Embryonic facial prominence (tissue), 1 donor: ENCODE data around the gene DRD2.

Experiments used
- DNase-seq: peaks from one replicate; pipeline ENCODE4 v3.0.0-alpha.2; 2016; ENCODE audit errors: extremely low spot score

The DRD2 gene

DNA sequence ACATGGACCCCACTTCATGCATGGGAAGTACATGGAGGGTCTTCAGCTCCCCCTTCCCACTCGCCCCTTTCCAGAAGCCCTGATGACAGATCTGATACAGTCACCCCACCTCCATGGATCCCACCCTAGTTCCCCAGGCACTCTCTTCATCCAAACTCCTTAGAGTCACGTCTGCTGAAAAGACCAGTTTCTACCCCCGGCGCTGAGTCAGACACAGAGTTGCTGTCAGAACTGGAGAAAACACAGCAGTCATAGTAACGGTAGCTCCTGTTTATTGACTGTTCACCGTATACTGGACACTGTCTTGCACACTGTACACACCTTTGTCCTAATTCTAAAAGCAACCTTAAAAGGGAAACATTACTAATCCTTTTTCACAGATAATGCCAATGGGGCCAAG lies 29.1 kb downstream of the DRD2 start:
- DNase-seq, result no peak

DNA sequence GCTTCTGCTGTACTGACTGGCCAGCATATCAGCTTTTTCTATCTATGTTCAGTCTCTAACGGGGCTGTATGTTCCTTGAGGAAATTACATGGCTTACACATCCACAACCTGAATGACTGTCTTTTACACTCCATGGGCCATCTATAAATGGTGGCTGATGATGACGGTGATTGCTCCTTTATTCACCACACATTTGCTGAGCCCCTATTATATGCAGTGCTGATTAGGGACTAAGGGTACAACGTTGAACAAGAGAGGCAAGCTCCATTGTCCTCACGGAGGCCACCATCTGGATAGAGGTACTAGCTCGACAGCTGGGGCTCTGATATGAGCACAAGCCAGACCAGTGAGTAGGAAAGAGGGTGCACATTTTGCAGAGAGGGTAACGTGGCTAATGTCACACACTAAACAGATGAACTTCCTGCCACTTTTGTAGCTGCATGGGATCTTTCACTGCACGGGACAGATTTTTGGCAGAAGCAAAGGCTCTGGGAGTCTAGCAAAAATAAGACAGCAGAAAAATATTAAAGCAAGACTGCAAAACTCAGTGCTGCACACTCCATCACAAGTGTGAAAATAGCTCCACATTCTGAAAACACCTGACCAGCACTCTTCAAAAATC lies 30.6 kb downstream of the DRD2 start:
- no peak for DNase-seq

DNA sequence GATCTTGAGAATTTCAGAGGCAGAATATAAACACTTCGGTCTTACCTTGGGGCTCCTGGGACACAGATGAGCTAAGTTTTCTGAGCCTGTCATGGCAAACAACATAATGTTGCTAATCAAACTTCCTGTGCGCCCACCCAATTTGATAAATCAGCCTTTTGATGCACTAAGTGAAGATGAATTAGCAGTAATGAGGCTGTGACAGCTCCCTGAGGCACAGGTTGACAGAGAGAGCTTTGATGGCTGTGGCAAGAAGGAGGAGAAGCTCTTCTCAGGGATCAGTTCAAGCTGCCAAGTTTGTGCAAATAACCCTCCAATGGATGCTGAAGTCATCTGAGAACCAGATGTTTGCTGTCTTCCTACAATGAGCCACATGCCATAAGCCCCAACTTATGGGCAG lies 34.4 kb downstream of the DRD2 start:
- DNase-seq, result no peak

DNA sequence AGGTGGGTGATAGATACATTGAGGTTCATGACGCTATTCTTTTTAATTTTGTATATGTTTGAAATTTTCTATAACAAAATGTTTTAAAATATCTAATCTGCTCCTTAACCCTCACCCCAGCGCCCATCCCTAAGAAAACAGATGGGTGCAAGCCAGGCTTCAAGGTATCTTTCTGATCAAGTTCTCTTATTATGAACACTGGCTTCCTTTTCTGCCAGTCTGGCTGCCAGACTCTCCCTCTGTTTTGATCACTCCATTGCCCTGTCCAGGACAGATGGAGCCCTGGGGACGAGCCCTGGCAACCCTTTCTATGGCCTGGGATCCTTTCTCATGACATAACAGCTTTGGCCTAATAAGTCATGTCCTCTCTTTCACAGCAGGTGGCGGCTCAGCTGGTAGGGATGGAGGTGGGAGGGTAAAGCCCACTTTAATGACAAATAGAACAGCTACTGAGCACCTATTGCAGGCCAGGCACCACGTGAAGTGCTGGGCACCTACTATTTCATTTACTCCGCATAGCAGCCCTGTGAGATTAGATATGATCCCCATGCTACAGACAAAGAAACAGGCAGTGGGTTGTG lies 38.4 kb downstream of the DRD2 start:
- no peak for DNase-seq

DNA sequence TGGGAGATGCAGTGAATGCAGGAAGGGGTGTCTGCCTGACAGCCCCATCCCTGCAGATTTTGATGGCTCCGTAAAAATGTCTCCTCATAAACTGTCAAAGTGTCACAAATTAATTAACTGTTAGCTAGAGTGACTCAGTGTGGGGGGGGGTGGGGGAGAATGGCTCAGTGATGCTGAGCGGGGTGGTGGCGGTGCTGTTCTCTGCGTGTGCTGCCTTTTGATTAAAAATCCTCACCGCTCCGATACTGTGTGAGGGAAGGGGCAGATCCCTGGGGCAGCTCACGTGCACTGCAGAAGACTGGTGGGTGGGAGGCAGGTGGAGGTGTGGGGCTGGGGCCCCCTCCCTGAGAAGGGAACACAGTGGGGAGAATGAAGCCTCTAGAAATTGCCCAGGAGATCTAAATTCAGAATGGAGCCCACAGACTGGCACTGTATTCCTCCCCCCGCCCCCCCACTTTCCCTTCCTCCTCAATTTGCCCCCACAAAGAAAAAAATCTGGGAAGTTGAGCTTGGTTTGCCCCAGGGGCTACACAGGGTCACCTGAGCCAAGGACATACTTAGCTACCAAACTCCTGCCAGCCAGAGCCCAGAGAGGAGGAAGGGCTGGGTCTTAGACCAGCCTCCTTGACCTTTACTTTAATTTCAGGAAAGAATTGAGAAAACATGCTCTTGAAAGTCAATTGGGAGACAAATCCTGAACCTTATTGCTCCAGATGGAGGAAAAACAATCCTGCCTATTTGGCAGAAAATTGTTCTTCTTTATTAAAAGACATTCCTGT lies 39.8 kb downstream of the DRD2 start:
- DNase-seq, result no peak

DNA sequence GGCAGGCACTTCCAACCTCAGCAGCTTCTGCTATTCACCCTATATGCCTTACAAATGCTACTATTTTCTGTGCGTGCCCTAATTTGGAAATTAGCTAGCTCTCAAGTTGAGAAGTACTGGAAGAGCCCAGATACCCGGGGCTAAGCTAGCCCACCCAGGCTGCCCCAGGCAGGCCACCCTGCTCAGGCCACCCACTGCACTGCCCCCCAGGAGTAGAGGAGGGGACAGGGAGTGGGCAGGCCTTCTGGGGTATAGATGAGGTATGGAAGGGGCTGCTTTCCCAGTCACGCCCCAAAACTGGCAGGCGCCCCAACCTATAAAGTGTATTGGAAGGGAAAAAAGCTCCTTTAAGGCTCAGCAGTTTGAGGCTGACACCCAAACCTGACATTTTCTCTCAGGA lies 43.5 kb downstream of the DRD2 start:
- DNase-seq, result no peak

DNA sequence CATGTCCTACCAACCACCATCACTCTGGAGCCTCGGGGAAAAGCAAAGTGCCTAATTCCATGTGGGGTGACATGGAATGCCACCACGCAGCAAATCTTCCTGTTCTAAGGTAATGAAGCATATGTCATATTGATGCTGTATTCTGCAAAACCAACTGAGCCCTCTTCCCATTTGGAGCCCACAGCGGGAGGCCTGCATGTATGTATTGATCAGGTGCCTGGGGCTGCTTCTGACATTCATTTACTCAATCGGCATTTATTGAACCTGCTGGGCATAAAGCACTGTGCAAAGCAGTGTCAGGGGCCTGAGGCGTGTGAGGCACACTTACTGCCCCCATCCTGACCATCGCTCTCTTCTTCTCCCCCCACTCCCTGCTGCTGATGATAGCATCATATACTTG lies 48.5 kb downstream of the DRD2 start:
- no peak for DNase-seq

DNA sequence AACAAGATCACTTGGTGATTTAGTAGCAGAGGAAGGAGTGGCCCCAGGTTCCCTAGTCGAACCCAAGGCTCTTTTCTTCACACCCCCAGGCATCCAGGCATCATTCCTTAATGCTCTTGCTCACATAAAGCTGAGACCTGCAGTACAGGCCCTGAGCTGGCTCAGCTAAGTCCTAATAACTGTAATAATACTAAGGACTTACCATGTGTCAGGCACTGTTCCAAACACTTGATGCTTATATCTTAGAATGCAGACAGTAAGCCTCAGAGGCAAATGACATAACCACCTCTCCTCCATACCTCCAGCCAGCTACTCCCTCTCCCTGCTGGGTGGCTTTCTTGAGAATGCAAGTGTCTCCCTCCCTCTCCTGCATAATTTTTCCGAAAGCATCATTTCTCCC lies 54.4 kb downstream of the DRD2 start:
- DNase-seq, result no peak

DNA sequence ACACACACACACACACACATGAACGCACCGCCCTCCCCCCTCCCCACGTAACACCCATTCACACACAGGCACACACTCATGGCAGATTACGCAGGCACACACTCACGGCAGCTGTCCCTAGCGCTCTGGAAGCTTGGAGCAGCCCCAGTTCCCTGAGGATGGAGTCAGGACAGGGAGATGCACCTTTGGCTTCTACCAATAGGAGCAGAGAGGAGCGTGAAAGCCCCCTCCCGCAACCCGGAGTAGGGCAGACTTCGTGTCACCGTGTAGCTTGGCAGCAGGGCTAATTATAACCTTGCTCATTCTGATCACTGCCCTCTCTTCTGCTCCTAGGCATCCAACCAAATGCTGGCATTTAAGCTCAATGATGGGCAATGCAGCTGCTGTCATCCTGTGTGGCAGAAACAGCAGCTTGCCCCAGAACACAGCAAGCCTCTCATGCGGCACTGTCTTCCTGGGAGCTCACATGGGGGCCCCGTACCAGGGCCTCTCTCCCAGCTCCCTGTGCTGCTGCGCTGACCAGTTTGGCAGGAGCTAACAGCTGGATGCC lies 55.7 kb downstream of the DRD2 start:
- no peak for DNase-seq

DNA sequence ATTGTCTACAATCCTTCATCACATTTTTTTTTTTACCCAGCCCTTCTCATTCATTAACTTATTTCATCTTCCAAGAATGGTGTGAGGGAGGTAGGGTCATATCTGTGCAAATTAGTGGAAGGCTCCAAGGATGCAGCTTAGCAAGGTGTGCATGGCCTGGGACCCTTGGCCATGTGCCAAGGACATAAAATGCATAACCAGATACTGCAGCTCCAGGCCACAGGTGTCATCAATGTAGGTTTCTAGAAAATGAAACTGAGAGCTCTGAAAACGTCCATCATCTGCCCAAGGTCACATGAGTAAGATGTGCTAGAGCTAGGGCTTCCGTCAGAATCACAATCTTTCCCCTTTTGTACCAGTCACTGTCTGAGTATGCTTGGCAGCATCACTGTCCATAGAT lies 57.8 kb downstream of the DRD2 start:
- DNase-seq, result no peak

DNA sequence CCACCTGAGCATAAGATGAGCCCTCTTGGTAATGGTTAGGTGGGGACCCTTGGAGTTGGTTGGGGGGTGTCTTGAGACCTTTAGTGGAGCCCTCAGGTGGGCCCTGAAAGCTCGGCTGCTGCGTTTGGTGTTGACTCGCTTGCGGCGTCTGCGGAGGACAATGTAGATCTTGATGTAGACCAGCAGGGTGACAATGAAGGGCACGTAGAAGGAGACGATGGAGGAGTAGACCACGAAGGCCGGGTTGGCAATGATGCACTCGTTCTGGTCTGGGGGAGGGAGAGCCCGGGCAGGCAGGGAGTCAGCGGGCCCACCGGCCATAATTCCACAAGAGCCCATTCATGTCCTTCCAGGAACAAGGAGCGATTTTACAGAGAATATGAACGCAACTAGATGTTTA lies 59.9 kb downstream of the DRD2 start:
- DNase-seq, result no peak

DNA sequence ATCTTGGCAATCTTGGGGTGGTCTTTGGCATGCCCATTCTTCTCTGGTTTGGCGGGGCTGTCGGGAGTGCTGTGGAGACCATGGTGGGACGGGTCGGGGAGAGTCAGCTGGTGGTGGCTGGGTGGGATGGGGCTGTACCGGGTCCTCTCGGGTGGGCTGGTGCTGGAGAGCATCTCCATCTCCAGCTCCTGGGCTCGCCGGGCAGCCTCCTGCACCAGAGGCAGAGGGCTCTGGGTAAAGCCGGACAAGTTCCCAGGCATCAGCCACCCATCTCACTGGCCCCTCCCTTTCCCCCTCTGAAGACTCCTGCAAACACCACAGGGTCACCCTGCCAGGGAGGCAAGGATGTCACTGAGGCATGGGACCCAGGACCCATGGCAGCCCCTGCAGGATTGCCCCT lies 62.5 kb downstream of the DRD2 start:
- no peak for DNase-seq

DNA sequence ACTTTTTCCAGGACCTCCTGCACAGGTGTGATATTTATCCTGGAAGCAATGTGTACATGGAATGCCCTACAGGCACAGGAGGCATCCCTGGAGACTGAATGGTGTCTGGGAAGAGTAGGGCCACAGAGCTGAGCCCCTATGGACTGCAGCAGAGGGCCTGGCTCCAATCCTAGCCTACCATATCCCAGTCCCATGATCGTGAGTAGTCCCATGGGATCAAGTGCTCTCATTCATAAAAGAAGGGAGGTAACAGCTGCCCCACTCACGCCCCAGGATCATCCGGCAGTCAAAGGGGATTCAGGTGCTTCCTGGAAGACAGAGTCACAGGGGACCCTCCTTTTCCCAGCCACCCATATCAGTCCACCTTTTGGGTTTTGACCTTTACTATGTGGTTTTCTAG lies 63.7 kb downstream of the DRD2 start:
- no peak for DNase-seq

DNA sequence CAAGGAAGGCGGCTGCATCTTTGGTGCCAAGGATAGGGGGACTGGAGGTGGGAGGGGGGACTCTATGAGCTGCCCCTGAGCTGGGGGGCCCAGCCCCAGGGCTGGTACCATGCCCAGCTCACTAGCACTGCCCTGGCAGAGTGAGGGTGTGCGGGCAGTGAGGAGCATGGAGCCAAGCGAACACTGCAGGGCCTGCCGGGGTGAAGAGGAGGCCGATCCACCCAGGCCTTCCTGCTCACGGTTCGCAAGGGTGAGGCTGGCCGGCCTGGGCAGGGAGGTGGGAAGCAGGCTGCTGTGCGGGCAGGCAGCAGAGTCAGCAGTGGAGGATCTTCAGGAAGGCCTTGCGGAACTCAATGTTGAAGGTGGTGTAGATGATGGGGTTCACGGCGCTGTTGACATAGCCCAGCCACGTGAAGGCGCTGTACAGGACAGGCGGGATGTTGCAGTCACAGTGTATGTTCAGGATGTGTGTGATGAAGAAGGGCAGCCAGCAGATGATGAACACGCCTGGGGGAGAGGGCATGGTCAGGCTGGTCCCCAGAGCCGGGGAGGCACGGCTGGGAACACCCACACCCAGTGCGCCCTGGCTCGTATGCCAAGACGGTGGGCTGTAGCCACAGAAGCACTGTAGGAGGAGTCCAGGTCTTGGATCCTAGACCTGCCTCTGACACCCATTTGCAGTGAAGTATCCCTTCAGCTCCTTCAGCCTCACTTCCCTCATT lies 64.6 kb downstream of the DRD2 start:
- DNase-seq, result no peak

DNA sequence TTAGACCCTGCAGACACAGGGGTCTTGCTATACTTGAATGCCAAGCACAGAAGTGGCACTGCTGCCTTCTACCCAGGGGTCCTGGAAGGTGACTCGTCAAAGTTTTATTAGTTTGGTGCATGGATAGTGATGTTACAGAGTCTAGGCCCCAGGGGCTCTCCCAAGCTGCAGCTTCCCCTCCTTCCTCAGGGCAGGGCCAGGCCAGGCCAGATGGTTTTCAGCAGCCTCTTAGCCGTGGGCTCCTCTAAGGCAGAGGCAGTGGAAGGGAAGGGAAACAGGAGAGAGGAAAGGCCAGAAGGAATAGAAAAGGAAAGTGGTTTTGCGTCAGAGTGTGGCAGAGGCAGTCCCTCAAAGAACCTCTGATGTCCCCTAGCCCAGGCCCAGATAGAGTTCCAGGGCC lies 65.7 kb downstream of the DRD2 start:
- DNase-seq, result no peak

DNA sequence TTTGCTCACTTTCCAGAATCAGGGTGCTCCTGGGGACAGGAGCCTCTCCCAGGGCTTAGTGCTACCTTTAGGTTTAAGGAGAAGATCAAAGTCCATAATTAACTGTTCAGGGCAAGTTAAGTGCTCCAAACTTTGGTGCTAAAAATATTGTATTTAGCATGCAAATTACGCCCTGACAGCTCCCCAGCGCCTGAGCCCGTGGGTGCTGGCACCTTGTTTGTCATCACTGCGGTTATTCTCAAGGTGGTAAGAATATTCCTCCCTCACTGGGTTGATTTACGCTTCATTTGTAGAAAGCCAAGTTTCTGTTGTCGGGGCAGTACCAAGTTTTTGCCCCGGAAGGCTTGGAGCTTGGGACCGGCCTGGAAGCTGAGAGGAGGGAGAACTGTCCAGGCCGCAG lies 66.3 kb downstream of the DRD2 start:
- no peak for DNase-seq

DNA sequence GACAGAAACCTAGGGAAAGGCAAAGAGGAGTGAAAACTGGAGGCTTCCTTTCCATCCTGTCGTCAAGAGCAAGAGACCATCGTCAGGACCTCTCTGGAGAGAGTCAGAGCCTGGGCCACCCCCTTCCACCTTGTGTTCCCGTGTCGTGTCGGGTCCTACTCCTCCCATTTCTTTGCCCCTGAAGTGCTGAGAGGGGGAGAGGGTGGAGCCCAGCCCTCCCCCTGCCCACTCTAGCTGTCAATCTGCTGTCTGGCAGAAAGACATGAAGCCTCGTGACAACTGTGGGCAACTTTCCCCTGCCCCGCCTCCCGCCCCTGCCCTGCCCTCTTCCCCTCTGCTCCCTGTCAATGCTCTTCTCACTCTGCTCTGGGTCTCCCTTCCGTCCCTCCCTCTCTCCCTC lies 67.0 kb downstream of the DRD2 start:
- no peak for DNase-seq

DNA sequence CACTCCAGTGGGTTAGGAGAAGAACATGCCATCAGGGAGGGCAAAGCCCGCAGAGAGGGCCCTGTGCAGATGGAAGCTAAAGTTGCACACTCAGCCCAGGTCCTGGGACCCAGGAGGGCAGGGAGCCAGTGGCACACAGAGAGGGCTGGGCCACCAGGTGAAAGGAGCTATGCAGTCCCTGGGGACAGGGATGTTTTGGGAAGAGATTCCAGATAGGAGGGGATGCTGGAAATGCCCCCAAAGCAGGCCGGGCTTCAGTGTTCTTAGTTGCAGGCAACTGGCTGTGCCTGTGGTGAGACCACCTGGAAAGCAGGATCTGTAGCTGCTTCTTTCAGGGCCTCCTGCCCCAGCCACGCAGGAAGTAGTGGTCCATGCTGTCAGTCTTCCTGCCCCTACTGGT lies 68.0 kb downstream of the DRD2 start:
- DNase-seq, result no peak

DNA sequence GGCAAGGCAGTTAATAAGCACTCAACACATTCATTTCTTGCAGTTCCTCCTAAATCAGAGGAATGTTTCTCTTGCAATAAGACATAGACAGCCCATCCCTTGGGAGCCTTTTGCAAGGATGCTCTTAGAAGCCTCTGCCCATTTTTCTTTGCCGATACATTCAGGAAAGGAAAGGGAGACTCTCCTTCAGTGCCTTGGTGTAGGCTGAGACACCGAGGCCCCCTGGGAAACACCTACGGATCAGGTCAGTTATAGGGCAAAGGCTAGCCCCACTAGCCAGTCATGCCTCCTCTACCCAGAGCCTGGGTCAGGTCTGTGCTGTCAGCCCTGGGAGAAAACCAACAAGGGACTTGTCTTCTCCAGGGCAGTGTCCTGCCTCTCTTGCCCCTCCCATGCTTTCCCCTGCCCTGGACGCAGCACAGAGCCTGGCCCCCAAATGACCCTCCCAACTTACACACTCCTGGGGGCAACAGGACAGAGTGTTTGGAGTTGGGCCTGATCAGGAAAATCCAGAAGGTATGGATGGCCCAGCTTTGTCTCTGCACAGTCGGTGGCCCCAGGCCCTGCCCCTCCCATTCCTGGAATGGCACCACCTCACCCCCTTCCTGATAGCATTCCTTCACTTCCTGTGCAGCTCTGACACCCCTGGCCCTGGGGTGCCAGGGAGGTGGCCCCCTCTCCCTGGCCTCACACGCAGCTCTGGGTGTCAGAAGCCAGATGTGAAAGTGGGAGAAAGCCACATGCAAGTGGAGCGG lies 69.3 kb downstream of the DRD2 start:
- DNase-seq, result no peak

DNA sequence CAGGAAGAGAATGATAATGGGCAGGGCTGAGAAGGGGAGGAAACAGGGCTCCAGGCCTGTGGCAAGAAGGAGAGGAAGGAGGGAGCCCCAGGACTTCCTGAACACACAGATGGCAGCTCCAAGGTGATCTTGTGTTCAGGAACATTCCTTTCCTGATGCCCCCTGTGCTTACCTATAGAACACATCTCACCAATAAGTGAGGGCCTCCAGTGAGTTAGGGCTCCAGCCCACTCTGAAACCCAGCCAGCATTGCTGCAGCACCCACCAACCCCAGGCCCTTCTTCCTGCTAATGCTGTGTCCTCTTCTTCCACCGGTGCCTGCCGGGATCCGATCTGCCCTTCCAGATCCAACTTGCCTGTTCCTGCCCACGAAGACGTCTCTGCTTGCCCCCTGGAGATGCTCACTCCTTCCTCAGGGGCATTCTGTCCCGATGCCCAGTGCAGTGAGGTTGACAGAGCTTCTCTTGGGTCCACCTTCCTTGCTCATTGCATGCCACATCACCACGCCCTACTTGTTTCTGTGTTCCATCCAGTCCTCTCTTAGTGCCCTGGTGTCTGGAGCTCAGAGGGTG lies 70.3 kb downstream of the DRD2 start:
- no peak for DNase-seq

DNA sequence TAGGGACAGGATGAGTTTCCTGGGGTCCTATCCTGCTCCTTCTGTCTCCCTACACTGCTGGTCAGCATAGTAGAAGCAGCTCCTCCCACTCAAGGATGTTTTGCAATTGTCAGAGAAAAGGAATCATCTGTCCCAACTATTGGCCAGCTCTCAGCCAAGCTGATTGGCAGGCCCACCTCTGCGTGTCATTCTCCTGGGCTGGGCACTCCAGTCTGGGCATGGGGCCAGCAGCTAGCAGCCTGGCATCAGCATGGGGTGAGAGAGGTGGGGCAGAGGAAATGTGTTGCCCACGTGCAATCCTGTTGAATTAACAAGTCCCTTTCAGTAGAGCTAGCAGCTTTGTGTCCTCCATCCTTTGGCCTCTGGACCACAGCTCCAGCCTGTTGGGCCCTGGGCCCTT lies 73.5 kb downstream of the DRD2 start:
- DNase-seq, result no peak
